Stimulated activated naive B cell treated with anti-CD40 and anti-IgM and Interleukin-4, amounts not matched to agents 10 μg/mL and 1 μg/mL and 100 μg/mL, for 72 hours (primary cell): Measurements from ENCODE around the gene ZSCAN2.

Experiments
- ATAC-seq, 2 donors: fragments of 150-1000 bp; cut with Tn5 transposase; replicated peaks; 2 replicates each; pipeline ENCODE4 v1.10.0; 2021; ENCODE audit warnings: moderate library complexity in 1 of 2
- DNase-seq: peaks from one replicate; pipeline ENCODE4 v3.0.0; 2021
- H3K27ac Mint-ChIP-seq: one replicate; pipeline ENCODE4 v1.8.0; 2022; ENCODE audit warnings: mild to moderate bottlenecking, mixed read lengths
- H3K27me3 Mint-ChIP-seq, 2 donors: one replicate each; pipeline ENCODE4 v1.8.0; 2022; ENCODE audit warnings: mixed read lengths in 2 of 2
- H3K36me3 Mint-ChIP-seq, 2 donors: one replicate each; pipeline ENCODE4 v1.8.0; 2022; ENCODE audit warnings: mixed read lengths in 2 of 2, mild to moderate bottlenecking in 1 of 2
- H3K4me1 Mint-ChIP-seq, 2 donors: one replicate each; pipeline ENCODE4 v1.8.0; 2022; ENCODE audit warnings: mixed read lengths in 2 of 2, mild to moderate bottlenecking in 1 of 2
- H3K4me3 Mint-ChIP-seq, 2 donors: one replicate each; pipeline ENCODE4 v1.8.0; 2022; ENCODE audit warnings: mild to moderate bottlenecking in 2 of 2, mixed read lengths in 2 of 2, moderate library complexity in 1 of 2
- H3K9me3 Mint-ChIP-seq, 2 donors: one replicate each; pipeline ENCODE4 v1.8.0; 2022; ENCODE audit warnings: mixed read lengths in 2 of 2, mild to moderate bottlenecking in 1 of 2

The ZSCAN2 gene

GRCh38 chr15:84606653-84607120 lies 5.9 kb downstream of the ZSCAN2 start:
- Mint-ChIP-seq H3K27ac (no peak overlapping the region), H3K4me3 (no peak overlapping the region), H3K4me1 (peaks cover 30 to 49% of the 10 kb centered on the region in 2 donors), H3K36me3 (peaks cover 14 to 43% of the 10 kb centered on the region in 2 donors), H3K9me3 (no peaks in the 10 kb centered on the region), H3K27me3 (no peaks in the 10 kb centered on the region)
- DNase-seq = no peak
- no peak for ATAC-seq

- H3K4me1 Mint-ChIP-seq = peaks cover 20 to 40% of the 10 kb centered on the region in 2 donors
- no peak for DNase-seq
- no peak overlapping the region for H3K4me3 Mint-ChIP-seq
Measured at GRCh38 chr15:84608707-84609284, 8.0 kb downstream of the ZSCAN2 start.

GRCh38 chr15:84609818-84610525 lies 9.2 kb downstream of the ZSCAN2 start:
- Mint-ChIP-seq H3K36me3 (peaks cover 15 to 35% of the 10 kb centered on the region in 2 donors), H3K4me3 (no peak overlapping the region), H3K27me3 (no peaks in the 10 kb centered on the region), H3K4me1 (peaks cover 13 to 30% of the 10 kb centered on the region in 2 donors), H3K9me3 (no peaks in the 10 kb centered on the region), H3K27ac (peak overlapping the region; percentile 52)
- ATAC-seq (no peak), DNase-seq (no peak)

More at GRCh38 chr15:84608707-84609284, 8.0 kb downstream of the ZSCAN2 start:
- Mint-ChIP-seq H3K27me3 (no peaks in the 10 kb centered on the region), H3K27ac (no peak overlapping the region), H3K9me3 (no peaks in the 10 kb centered on the region), H3K36me3 (peaks cover 19 to 42% of the 10 kb centered on the region in 2 donors)
- ATAC-seq = no peak

- Mint-ChIP-seq H3K36me3 (peaks cover 16 to 32% of the 10 kb centered on the region in 2 donors), H3K27ac (peak overlapping the region; percentile 15), H3K27me3 (no peaks in the 10 kb centered on the region), H3K9me3 (no peaks in the 10 kb centered on the region), H3K4me3 (no peak overlapping the region), H3K4me1 (peaks cover 11 to 20% of the 10 kb centered on the region in 2 donors)
- ATAC-seq (no peak), DNase-seq (no peak)
Measured at GRCh38 chr15:84611631-84612030, 10.8 kb downstream of the ZSCAN2 start.

- Mint-ChIP-seq H3K4me1 (peaks cover 6 to 11% of the 10 kb centered on the region in 2 donors), H3K36me3 (peaks cover 17 to 32% of the 10 kb centered on the region in 2 donors), H3K4me3 (no peak overlapping the region), H3K27ac (no peak overlapping the region), H3K27me3 (no peaks in the 10 kb centered on the region), H3K9me3 (peaks cover 8% of the 10 kb centered on the region in 2 donors)
- ATAC-seq (no peak), DNase-seq (no peak)
Measured at GRCh38 chr15:84616235-84616634, 15.4 kb downstream of the ZSCAN2 start.

GRCh38 chr15:84620626-84621025 lies 19.8 kb downstream of the ZSCAN2 start:
- no peak overlapping the region for H3K4me3 Mint-ChIP-seq
- no peak for ATAC-seq
- H3K27me3 Mint-ChIP-seq = no peaks in the 10 kb centered on the region
- DNase-seq = no peak
- H3K9me3 Mint-ChIP-seq = peaks cover 11 to 13% of the 10 kb centered on the region in 2 donors
- peaks cover 5 to 6% of the 10 kb centered on the region in 2 donors for H3K4me1 Mint-ChIP-seq
- no peak overlapping the region for H3K27ac Mint-ChIP-seq
- H3K36me3 Mint-ChIP-seq = peaks cover 33 to 55% of the 10 kb centered on the region in 2 donors

- Mint-ChIP-seq H3K9me3 (peaks cover 11 to 13% of the 10 kb centered on the region in 2 donors), H3K4me3 (no peak overlapping the region), H3K36me3 (peaks cover 32 to 54% of the 10 kb centered on the region in 2 donors), H3K27ac (no peak overlapping the region), H3K4me1 (peaks cover under 1 to 2% of the 10 kb centered on the region in 2 donors), H3K27me3 (no peaks in the 10 kb centered on the region)
- ATAC-seq (no peak), DNase-seq (no peak)
Measured at GRCh38 chr15:84621358-84621979, 20.7 kb downstream of the ZSCAN2 start.

- ATAC-seq = no peak
- H3K27ac Mint-ChIP-seq = no peak overlapping the region
Measured at GRCh38 chr15:84624359-84624758, 23.6 kb downstream of the ZSCAN2 start.

GRCh38 chr15:84625123-84625522 lies 24.3 kb downstream of the ZSCAN2 start:
- peaks cover 32 to 45% of the 10 kb centered on the region in 2 donors for H3K36me3 Mint-ChIP-seq
- no peaks in the 10 kb centered on the region for H3K27me3 Mint-ChIP-seq
- no peak for DNase-seq
- H3K27ac Mint-ChIP-seq = peak overlapping the region; percentile 20
- ATAC-seq = no peak
- H3K9me3 Mint-ChIP-seq = peaks cover 11 to 13% of the 10 kb centered on the region in 2 donors
- peaks cover 2 to 9% of the 10 kb centered on the region in 2 donors for H3K4me1 Mint-ChIP-seq
- H3K4me3 Mint-ChIP-seq = no peak overlapping the region

More at GRCh38 chr15:84624359-84624758, 23.6 kb downstream of the ZSCAN2 start:
- DNase-seq = no peak
- no peak overlapping the region for H3K4me3 Mint-ChIP-seq
- peaks cover 0 to 1% of the 10 kb centered on the region in 2 donors for H3K4me1 Mint-ChIP-seq
- H3K27me3 Mint-ChIP-seq = no peaks in the 10 kb centered on the region
- peaks cover 11 to 13% of the 10 kb centered on the region in 2 donors for H3K9me3 Mint-ChIP-seq
- peaks cover 32 to 53% of the 10 kb centered on the region in 2 donors for H3K36me3 Mint-ChIP-seq

GRCh38 chr15:84629033-84629432 lies 28.2 kb downstream of the ZSCAN2 start:
- Mint-ChIP-seq H3K4me3 (no peak overlapping the region), H3K27me3 (no peaks in the 10 kb centered on the region), H3K4me1 (peaks cover 15 to 32% of the 10 kb centered on the region in 2 donors), H3K9me3 (no peaks in the 10 kb centered on the region), H3K27ac (no peak overlapping the region), H3K36me3 (peaks cover 11 to 17% of the 10 kb centered on the region in 2 donors)
- no peak for ATAC-seq
- DNase-seq = no peak

- H3K27me3 Mint-ChIP-seq = no peaks in the 10 kb centered on the region
- H3K36me3 Mint-ChIP-seq = peaks cover 7 to 15% of the 10 kb centered on the region in 2 donors
- H3K27ac Mint-ChIP-seq = peak overlapping the region; percentile 97
- H3K4me3 Mint-ChIP-seq = peak overlapping the region; percentile 93 to 97
- peak; percentile 1 to 14 for ATAC-seq
- peaks cover 24 to 50% of the 10 kb centered on the region in 2 donors for H3K4me1 Mint-ChIP-seq
- H3K9me3 Mint-ChIP-seq = no peaks in the 10 kb centered on the region
- DNase-seq = no peak
Measured at GRCh38 chr15:84631706-84632272, 31.0 kb downstream of the ZSCAN2 start.

- peak overlapping the region; percentile 93 to 96 for H3K4me3 Mint-ChIP-seq
- DNase-seq (peak; percentile 46), ATAC-seq (peak; percentile 65 to 71)
- H3K4me1 Mint-ChIP-seq = peaks cover 26 to 55% of the 10 kb centered on the region in 2 donors
- no peaks in the 10 kb centered on the region for H3K27me3 Mint-ChIP-seq
- peaks cover 11 to 23% of the 10 kb centered on the region in 2 donors for H3K36me3 Mint-ChIP-seq
- H3K27ac Mint-ChIP-seq = peak overlapping the region; percentile 92
- no peaks in the 10 kb centered on the region for H3K9me3 Mint-ChIP-seq
Measured at GRCh38 chr15:84633311-84634227, 32.8 kb downstream of the ZSCAN2 start.

GRCh38 chr15:84634228-84634837 lies 33.5 kb downstream of the ZSCAN2 start:
- DNase-seq (no peak), ATAC-seq (no peak)
- Mint-ChIP-seq H3K9me3 (no peaks in the 10 kb centered on the region), H3K4me1 (peaks cover 26 to 54% of the 10 kb centered on the region in 2 donors), H3K27ac (no peak overlapping the region), H3K4me3 (peak overlapping the region; percentile 93 to 96), H3K36me3 (peaks cover 11 to 26% of the 10 kb centered on the region in 2 donors), H3K27me3 (no peaks in the 10 kb centered on the region)
